GM21737 (cell line): Measurements from ENCODE around the gene SRSF3.
"Not testable (repeated sequence)": the region's sequence is repeated elsewhere in the genome, so short reads cannot be mapped to it uniquely, and the experiment has no call there.

Experiments
- ATAC-seq: cut with Tn5 transposase; IDR thresholded peaks from one replicate; pipeline ENCODE4 v1.9.1; 2021; ENCODE audit warnings: mild to moderate bottlenecking, moderate library complexity; ENCODE audit not compliant: unreplicated experiment

The SRSF3 gene

GRCh38 chr6:36604090-36605060, 10.2 kb downstream of the SRSF3 start:
- no peak for ATAC-seq

DNA sequence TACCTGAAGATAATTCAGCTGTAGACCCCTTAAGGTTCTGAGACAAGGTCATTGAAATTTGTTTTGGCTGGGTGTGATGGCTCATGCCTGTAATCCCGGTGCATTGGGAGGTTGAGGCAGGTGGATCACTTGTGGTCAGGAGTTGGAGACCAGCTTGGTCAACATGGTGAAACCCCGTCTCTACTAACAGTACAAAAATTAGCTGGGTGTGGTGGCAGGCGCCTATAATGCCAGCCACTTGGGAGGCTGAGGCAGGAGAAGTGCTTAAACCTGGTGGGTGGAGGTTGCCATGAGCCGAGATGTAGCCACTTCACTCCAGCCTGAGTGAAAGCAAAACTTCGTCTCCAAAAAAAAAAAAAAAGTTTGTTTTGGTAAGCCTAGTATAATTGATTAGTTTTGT, 11.0 kb downstream of the SRSF3 start:
- no peak for ATAC-seq

DNA sequence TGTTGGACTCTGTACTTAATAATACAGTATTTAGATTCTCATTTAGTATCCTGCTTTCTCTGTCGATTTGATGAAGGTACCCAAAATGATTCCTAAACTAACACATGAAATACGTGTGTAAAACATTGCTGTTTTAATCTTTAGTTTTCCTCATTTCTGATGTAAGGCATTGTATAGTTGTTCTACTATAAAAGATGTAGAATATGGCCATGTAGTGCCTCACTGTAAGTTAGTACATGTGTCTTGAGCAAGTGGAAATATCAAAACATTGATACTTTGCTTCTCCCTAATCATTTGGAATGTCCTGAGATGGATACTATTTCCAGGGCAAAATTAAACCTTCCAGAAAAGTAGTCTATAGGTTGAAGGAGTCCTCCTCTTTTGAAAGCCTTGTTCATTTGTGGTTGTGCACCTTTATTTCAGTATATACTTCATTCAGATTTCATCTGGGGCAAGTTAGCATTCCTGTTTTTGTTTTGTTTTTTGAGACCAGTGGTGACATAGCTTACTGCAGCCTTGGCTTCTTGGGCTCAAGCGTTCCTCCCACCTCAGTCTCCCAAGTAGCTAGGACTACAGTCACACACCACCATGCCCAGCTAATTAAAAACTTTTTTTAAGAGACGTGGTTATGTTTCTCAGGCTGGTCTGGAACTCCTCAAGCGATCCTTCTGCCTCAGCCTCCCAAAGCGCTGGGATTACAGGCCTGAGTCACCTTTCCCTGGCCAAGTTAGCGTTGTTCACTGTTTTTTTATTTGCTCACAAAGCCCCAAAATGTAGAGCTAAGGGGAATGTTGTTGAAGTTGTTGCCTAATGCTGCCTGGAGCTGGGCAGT, 11.6 kb downstream of the SRSF3 start:
- no peak for ATAC-seq

GRCh38 chr6:36607305-36607682, 13.1 kb downstream of the SRSF3 start:
- not testable (repeated sequence) for ATAC-seq

DNA sequence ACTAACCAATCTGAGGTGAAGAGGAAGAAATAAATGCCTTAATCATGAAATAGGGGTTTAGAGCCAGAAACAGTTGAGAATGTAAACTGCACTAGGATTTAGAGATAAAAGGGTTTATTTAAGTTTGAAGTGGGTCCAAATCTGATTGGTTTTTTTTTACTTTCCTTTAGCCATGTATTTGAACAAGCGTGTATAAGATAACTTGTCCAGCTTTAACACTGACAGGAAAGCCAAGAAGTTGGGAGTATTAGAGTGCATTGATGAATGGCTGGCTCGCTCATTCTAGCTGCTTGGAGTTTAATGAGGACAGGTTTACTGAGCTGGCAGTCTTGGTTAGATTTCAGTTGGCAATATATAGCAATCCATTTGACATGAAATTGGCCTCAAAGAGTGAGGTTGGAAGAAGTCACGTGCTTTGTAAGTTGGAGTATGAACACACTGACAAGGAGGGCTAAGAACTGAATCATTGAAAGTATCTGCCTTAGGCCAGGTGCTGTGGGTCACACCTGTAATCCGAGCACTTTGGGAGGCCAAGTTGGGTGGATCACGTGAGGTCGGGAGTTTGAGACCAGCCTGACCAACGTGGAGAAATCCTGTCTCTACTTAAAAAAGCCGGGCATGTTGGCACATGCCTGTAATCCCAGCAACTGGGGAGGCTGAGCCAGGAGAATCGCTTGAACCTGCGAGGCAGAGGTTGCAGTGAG, 13.7 kb downstream of the SRSF3 start:
- no peak for ATAC-seq

DNA sequence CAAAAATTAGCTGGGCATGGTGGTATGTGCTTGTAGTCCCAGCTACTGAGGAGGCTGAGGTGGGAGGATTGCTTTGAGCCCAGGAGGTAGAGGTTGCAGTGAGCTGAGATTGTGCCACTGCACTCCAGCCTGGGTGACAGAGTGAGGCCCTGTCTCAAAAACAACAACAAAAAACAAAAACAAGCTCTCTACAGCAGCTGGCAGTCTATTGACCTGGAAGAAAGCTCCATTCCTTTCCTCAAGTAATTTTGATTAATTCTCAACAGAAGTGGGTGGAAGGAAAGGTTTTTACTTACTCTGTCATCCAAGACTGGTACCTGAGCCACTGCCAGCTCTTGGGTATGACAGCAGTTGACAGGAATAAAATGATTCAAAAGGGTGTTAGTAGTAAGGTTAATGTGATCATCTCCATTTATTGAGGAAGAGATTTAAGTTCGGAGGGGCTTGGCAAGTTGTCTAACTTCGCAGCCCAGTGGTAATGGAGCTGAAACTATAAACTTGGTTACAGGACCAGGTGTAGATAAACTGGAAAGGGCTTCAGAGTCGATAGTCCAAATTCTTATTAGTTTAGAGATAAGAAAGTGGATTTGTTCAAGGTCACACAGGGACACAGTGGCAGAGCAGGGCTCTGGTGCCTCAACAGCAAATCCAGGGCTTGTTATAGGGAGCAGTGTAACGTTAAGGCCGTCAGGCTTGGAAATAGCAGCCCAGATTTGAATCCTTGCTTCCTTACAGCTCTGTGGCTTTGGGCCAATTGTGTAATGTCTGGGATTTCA, 14.8 kb downstream of the SRSF3 start:
- no peak for ATAC-seq

DNA sequence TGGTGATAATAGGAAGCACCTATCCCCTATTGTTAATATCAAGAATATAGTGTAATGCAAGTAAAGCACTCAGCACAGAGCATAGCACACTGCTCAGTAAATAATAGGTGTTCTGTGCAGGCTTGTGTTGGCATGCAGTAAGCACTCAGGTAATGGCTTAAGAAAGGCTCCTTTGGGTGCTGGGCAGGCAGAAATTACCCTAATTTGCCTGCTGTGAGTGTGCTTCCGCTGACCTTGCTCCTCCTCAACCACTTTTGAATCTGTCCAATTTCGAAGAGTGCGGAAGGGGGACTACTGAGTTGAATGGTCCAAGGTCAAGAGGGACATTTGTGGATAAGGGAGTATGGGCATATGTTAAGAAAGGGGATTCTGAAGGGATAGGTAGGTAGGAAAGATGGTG, 15.4 kb downstream of the SRSF3 start:
- no peak for ATAC-seq

DNA sequence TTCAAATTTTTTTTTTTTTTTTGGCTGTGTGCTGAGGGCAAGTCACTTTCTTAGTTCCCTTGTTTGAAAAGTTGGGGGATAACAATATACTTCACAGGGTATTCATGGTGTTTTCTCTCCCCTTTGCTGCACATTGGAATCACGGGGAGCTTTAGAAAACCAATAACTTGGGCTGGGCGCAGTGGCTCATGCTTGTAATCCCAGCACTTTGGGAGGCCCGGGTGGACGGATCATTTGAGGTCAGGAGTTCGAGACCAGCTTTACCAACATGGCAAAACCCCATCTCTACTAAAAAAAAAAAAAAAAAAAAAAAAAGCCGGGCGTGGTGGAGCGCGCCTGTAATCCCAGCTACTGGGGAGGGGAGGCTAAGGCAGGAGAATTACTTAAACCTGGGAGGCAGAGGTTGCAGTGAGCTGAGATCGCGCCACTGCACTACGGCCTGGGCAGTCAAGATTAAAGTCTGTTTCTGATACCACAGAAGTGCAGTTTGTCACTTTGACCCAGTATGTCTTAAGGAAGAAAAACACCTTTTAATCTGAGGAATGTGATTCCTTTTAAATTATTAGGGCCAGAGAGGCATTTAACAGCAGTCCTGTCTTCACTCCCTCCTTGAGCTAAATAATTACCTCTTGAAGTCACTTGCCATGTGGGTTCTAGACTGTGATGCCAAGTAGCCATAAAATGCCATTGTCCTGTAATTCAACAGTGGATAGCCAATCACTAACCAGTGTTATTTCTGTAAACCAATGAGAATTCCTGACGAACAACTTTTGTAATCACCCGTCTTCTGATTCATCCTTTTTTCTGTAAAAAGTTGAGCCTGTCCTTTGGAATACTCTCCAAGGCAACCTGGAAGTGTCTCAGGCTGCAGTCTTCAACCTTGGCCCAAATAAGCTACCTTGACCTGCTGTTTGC, 16.1 kb downstream of the SRSF3 start:
- no peak for ATAC-seq

- ATAC-seq, result no peak
Observed at GRCh38 chr6:36610956-36611336, 16.8 kb downstream of the SRSF3 start.

DNA sequence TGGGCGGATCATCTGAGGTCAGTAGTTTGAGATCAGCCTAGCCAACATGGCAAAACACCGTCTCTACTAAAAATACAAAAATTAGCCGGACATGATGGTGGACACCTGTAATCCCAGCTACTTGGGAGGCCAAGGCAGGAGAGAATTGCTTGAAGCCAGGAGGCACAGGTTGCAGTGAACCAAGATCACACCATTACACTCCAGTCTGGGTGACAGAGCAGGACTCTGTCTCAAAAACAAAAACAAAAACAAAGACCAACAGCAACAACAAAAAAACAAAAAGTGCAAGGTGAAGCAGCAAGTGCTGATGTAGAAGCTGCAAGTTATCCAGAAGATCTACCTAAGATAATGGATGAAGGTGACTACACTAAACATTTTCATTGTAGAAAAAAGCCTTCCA, 17.5 kb downstream of the SRSF3 start:
- ATAC-seq, result not testable (repeated sequence)

- ATAC-seq, result no peak
Observed at GRCh38 chr6:36612101-36612625, 18.0 kb downstream of the SRSF3 start.

- ATAC-seq, result no peak
Observed at GRCh38 chr6:36613200-36613995, 19.2 kb downstream of the SRSF3 start.

DNA sequence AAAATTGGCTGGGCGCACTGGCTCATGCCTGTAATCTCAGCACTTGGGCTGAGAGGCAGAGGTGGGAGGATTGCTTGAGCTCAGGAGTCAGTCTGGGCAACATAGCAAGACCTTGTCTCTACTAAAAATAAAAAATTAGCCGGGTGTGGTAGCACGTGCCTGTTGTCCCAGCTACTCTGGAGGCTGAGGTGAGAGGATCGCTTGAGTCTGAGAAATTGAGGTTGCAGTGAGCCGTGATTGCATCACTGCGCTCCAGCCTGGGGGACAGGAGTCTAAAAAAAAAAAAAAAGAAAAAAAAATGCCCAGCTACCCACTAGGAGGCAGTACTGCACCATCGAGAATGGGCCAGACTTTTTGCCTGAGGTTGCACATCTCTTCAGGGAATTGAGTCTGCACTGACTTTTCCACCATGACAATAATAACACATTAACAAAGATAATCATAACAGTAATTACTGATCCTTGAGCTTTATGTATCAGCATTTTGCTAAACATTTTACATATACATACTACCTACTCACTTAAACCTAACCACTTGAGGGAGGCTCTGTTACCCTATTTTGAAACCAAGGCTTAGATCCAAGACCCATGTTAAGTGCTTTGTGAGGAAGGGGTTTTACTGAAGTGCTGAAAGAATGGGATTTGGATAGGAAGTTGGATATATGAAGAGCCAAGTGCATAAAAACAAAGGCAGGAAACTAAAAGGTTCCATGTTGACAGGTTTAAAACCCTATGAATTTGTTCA, 21.0 kb downstream of the SRSF3 start:
- ATAC-seq, result no peak

- no peak for ATAC-seq
Observed at GRCh38 chr6:36616893-36617521, 22.8 kb downstream of the SRSF3 start.

GRCh38 chr6:36618366-36619355, 24.5 kb downstream of the SRSF3 start:
- no peak for ATAC-seq

GRCh38 chr6:36621371-36621855, 27.3 kb downstream of the SRSF3 start:
- ATAC-seq, result no peak
